ENCODE data around the gene WNT3.

Gene WNT3

DNA sequence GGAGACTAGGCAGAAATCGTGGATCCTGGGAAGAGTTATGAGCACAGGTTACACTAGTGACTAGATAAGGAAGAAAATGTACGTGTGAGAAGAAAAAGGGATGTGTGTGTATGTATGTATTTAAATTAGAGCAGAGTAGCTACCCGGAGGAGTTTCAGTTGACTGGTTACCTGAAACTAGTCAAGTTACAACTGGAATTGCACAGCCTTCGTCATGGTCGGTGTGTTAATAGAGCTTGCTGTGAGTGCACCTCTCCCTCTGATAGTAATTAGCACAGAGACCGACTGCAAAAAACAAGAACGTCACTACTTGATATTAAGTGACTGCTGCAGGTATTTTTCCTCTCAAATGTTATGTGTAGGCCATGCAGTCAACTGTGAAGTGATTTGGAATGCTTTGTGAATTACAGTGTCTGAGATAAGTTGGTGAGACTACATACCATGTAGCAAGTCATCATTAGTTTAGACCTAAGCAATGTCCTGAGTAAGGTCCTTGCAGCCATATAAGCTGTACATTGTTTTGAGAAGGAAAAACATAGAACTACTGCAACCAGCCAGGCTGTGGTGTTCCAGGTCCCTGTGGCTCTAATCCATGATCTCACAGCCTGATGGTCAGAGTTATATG is 95.7 kb downstream of the WNT3 start:
- no peak for DNase-seq

DNA sequence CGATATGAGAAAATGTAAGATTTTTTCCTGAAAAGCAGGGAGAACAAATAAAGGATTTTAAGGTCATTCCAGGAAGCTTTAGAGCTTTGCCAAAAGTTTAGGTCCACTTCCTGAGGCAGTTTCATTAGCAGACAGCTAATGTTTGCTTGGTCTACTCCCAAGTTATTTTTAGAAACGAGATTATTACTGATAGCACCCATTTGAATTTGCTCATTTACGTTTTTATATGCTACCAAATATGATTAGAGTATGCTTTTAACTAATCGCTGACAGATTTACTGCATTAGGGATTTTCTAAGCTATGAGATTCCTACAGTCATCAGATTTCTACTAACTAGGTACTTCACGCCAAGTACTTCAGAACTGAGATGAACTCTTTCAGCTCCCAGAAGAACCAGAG is 98.1 kb downstream of the WNT3 start:
- no peak for DNase-seq

DNA sequence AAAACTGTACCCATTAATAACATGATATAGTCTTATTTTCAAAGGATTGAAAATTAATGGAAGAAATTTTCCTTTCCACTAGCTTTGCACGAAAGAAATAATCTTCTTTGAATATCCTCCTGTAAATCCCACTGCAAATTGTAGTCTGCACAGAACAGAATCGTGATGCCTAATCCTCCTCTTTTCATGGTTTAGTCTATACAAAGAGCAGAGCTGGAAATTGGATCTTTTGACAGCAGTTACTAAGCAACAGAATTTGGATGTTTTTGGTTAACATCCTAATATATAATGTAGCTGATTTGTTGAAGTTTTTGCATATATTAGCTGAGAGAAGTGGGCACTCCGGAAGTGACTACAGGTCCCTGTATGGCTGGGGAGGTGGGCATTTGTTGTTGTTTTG is 98.6 kb downstream of the WNT3 start:
- no peak for DNase-seq

DNA sequence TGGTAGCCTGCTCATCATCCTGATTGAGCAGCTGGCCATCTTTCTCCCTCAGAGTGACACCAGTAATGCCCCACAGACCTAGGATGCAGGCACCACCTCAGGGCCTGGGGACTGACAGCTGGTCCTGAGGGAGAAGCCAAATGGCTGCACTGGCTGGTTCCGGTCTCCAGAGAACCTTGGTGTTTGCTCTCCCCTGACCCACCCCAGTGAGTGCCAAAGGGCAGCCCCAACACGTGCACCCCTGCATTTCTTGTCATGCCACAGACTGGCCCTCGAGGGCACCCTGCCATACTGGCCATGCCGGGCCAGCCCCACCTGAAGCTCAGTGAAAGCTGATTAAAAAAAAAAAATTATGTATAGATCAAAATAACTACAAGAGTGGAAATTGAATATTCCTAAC is 100.5 kb downstream of the WNT3 start:
- DNase-seq, result no peak
